ENCODE measurements around the gene STK32B.
"Not testable (repeated sequence)": the region's sequence is repeated elsewhere in the genome, so short reads cannot be mapped to it uniquely, and the experiment has no call there.

Gene STK32B

GRCh38 chr4:5277079-5277478 lies 225.8 kb downstream of the STK32B start:
- no peak for DNase-seq

DNA sequence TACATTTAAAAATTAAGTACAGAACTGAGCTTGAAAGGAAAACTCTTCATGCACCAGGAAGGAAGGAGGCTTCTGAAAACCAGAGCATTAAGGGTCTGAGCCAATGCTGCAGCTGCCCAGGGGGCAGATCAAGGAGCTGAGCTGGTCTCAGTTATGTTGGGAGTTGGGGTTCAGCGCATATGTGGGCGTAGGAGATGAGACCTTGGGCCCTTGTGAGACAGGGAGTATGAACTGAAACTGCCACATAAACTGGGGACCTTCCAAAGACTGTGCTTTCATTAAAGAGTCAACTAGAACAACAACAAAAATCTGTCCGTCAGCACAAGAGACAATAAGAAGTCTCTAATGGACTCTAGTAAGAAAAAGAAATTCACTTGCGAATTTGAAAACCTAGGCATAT lies 226.9 kb downstream of the STK32B start:
- DNase-seq: no peak

DNA sequence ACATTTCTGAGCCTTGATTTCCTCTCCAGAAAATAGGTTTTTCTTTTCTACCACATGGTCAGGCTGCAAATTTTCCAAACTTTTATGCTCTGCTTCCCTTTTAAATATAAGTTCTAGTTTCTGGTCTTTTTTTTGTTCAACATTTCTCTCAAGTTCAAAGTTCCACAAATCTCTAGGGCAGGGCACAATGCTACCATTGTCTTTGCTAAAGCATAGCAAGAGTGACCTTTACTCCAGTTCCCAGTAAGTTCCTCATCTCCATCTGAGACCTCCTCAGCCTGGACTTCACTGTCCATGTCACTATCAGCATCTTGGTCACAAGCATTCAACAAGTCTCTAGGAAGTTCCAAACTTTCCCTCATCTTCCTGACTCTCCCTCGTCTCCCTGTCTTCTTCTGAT lies 228.8 kb downstream of the STK32B start:
- DNase-seq: not testable (repeated sequence)

DNA sequence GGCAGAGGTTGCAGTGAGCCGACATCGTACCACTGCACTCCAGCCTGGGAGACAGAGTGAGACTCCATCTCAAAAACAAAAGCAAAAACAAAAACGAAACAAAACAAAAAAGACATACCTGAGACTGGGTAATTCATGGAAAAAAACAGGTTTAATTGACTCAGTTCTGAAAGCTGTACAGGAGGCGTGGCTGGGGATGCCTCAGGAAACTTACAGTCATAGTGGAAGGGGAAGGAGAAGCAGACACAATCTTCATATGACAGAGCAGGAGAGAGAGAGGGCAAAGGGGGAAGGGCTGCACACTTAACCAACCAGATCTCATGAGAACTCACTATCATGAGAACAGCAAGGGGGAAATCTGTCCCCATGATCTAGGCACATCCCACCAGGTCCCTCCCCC lies 229.5 kb downstream of the STK32B start:
- DNase-seq: no peak

- DNase-seq: no peak
Measured at GRCh38 chr4:5283837-5284236, 232.6 kb downstream of the STK32B start.

DNA sequence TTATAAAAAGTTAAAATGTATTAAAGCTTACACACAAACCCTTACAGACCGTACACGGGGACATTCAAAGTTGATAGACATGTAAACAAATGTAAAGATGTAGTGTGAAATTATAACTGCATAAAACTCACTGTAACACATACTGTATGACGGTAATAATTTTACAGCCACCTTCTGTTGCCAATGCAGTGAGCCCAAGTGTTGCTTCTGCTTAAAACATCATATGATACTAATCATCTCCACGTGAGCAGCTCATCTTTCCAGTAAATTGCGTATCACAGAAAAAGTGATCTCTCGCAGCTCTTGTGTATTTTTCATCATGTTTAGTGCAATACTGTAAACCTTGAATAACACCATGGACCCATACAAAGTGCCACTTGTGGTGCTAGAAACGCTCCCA lies 233.2 kb downstream of the STK32B start:
- DNase-seq: no peak

- no peak for DNase-seq
Measured at GRCh38 chr4:5292101-5292500, 240.8 kb downstream of the STK32B start.

DNA sequence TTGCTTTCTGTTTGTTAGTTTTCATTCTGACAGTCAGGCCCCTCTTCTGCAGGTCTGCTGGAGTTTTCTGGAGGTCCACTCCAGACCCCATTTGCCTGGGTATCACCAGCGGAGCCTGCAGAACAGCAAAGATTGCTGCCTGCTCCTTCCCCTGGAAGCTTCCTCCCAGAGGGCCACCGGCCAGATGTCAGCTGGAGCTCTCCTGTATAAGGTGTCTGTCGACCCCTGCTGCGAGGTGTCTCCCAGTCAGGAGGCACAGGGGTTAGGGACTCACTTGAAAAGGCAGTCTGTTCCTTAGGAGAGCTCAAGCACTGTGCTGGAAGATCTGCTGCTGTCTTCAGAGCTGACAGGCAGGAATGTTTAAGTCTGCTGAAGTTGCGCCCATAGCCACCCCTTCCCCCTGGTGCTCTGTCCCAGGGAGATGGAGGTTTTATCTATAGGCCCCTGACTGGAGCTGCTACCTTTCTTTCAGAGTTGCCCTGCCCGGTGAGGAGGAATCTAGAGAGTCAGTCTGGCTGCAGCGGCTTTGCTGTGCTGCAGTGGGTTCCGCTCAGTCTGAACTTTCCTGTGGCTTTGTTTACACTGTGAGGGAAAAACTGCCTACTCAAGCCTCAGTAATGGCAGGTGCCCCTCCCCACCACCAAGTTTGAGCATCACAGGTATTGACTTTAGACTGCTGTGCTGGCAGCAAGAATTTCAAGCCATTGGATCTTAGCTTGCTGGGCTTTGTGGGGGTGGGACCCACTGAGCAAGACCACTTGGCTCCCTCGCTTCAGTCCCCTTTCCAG lies 246.9 kb downstream of the STK32B start:
- DNase-seq: not testable (repeated sequence)

DNA sequence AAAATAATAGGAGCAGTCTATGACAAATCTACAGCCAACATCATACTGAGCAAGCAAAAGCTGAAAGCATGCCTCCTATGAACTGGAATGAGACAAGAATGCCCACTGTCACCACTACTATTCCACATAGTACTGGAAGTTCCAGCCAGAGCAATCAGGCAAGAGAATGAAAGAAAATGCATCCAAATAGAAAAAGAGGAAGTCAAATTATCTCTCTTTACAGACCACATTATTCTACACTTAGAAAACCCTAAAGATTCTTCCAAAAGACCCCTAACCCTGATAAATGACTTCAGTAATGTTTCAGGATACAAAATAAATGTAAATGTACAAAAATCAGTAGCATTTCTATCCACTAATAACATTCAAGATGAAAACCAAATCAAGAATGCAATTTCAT lies 249.0 kb downstream of the STK32B start:
- peak; percentile 30 for DNase-seq

DNA sequence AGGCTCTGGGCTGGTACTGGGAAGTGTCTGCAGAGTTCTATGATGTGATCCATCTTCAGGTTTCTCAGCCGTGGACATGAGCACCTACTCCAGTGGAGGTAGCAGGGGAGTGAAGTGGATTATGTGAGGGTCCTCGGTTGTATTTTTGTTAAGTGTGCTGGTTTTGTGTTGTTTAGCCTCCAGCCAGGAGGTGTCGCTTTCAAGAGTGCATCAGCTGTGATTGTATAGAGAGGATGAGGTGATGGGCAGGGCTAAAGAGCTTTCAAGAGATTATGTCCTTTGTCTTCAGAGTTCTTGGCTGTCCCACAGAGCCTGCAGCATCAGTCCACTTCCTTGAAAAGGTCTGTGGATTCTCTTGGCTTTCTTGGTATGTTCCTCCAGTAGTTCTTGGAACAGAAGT lies 256.6 kb downstream of the STK32B start:
- DNase-seq: no peak

DNA sequence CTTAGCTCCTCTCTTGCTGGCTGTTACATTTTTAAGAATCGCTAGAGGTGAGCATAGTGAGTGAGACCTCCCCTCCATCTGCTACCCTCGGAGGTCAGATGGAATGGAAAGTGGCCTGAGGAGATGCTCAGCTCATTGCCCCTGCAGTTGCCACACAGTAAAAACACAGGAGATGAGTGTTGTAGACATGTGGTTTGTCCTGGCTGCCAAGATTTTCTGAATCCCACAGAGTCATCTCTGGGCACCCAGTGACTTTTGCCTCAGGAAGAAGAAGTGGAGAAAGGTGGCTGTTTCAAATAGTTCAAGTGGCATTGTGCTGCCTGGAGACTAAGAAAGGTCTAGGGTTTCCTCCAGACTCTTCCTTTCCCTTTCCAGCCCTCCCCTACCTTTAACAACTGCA lies 271.0 kb downstream of the STK32B start:
- no peak for DNase-seq

DNA sequence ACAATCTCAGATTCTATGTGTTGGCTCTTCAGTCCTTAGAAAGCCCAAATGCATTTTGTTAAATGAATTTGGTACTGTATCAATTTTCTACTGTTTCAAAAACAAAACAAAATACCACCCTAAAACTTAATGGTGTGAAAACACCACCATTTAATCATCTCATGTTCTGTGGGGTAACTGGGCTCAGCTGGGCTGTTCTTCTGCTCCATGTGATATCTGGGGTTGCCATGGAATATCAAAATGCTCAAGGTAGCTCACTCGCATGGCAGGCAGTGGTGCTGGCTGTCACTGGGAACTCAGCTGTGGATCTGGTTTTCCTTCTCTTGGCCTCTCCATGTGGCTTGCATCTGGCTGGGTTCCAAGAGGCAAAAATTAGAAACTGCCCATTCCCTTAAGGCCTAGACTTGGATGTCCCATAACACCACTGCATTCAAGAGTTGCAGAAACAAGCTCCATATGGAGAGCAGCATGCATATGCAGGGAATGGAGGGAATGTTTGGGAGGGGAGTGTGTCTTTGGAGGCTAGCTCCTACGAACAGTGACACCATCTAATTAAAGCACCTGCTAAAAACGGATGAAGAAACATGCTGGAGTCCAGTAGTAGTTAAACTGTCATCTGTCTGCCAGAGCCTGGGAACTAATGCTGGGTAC lies 279.2 kb downstream of the STK32B start:
- DNase-seq: no peak

GRCh38 chr4:5337731-5338130 lies 286.5 kb downstream of the STK32B start:
- DNase-seq: no peak

DNA sequence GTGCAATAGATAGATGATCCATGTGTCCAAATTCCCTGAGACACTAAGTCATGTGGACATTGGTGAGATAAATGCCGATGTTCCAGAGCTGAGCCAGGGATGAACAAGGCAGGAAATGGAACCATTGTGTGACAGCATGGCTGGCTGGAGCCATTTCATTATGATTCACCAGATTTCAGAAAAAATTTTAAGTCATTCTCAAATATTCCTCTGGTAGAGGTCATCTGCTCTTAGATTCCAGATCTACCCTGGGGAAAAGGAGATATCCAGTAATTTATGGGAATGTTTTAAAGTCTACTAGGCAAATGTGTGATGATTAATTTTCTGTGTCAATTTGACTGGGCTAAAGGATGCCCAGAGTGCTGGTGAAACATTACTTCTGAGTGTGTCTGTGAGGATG lies 287.3 kb downstream of the STK32B start:
- no peak for DNase-seq

DNA sequence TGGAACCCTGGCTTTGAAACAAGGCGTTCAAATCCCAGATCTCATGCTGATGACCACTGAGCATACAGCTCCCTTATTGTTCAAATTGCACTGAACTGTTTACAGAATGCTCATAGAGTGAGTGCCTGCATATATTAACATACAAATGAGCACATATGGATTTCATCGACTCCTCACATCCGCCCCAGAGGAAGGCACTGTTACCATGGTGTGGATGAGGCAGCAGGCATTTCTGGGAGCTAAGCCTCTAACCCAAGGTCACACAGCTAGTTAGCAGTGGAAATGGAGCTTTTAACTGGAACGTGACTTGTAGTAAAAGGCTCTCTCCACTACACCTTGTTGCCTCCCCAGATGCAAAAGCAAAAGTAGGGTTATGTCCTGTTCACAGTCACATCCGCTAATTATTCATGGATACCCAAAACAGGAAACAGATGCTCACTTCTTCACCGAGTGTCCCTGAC lies 289.7 kb downstream of the STK32B start:
- DNase-seq: no peak

DNA sequence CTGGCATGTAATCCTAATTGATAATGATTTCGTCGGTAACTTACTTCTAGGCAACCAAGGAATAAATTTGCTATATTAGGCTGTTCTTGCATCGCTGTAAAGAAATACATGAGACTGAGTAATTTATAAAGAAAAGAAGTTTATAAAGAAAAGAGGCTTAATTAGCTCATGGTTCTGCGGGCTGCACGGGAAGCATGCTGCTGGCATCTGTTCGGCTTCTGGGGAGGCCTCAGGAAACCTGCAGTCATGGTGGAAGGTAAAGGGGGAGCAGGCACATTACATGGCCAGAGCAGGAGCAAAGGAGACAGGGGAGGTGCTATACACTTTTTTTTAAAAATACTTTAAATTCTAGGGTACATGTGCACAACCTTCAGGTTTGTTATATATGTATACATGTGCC lies 290.2 kb downstream of the STK32B start:
- no peak for DNase-seq

GRCh38 chr4:5355846-5356245 lies 304.6 kb downstream of the STK32B start:
- no peak for DNase-seq

GRCh38 chr4:5357870-5358269 lies 306.6 kb downstream of the STK32B start:
- no peak for DNase-seq

DNA sequence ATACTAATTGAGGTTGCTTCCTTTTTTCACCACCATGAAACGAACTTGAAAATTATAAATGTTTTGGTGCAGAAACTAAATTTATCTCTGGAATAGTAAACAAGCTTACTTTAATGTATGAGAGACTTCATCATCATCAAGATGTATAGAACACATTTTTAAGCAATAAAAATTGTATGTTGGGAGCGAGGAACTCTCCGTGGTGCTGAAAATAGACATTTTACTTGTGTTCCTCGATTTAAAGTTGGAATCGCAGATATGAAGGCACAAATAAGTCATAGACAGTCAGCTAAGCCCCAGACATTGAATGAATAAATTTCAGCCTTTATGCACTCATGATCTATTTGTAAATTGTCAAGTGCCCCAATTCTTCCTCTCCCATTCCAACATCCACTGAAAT lies 310.7 kb downstream of the STK32B start:
- DNase-seq: peak; percentile 25

GRCh38 chr4:5364406-5364805 lies 313.1 kb downstream of the STK32B start:
- no peak for DNase-seq

- no peak for DNase-seq
Measured at GRCh38 chr4:5365071-5366008, 314.1 kb downstream of the STK32B start.

DNA sequence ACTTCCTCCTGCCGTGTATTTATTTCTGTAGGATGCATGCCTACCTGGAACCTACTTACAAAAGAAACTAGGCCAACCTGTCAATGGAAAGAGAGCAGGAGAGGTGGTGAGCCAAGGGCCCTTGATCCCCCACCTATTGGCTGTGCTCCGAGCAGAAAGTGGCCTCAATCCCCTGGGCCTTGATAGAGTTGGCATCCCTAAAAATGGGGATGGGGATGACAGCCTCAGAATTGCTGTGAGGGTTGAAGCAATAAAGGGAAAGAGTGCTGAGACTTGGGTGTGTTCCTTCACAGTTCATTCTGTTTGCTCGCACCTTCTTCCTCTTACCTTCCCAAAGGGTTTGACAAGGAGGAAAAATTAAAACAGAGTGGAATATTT lies 314.7 kb downstream of the STK32B start:
- DNase-seq: no peak

GRCh38 chr4:5366421-5366820 lies 315.1 kb downstream of the STK32B start:
- DNase-seq: no peak

GRCh38 chr4:5368426-5368825 lies 317.1 kb downstream of the STK32B start:
- DNase-seq: no peak
